22Rv1 (cell line): ENCODE results near the gene COL28A1.

Experiments used
- ZFX ChIP-seq: fragments of 450-650 bp; IDR thresholded peaks from 2 replicates; pipeline ENCODE4 v1.6.1; 2017; ENCODE audit warnings: antibody characterized with exemption, borderline replicate concordance
- TF ChIP-seq, protein P1 (sequence below): fragments of 450-650 bp; IDR thresholded peaks from 2 replicates; pipeline ENCODE4 v1.5.1; 2017; ENCODE audit warnings: mild to moderate bottlenecking

DNA sequence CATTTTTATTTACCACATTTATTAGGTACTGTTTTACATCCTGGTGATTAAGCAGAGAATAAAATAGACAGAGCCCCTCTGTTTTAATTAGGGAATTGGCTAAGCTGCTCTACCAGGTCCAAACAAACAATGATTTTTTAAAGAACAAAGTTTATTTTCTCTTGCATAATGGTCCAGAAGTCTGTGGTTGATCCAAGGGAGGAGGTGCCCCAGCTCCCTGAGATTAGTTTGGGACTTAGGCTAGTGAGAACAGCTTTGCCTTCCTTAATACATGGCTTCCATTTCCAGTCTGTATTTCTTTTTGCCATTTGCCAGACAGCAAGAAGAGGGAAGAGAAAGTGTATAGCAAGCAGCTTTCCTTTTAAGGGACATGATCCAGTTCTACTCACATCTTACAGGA lies 28.1 kb upstream of the COL28A1 start:
- TF ChIP-seq, protein P1, sequence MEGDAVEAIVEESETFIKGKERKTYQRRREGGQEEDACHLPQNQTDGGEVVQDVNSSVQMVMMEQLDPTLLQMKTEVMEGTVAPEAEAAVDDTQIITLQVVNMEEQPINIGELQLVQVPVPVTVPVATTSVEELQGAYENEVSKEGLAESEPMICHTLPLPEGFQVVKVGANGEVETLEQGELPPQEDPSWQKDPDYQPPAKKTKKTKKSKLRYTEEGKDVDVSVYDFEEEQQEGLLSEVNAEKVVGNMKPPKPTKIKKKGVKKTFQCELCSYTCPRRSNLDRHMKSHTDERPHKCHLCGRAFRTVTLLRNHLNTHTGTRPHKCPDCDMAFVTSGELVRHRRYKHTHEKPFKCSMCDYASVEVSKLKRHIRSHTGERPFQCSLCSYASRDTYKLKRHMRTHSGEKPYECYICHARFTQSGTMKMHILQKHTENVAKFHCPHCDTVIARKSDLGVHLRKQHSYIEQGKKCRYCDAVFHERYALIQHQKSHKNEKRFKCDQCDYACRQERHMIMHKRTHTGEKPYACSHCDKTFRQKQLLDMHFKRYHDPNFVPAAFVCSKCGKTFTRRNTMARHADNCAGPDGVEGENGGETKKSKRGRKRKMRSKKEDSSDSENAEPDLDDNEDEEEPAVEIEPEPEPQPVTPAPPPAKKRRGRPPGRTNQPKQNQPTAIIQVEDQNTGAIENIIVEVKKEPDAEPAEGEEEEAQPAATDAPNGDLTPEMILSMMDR: no peak
- no peak for TF ChIP-seq ZFX
